Transverse colon (tissue), 4 donors: Measurements from ENCODE around the gene PREX1.

ENCODE experiments used
- POLR2A ChIP-seq: fragments of 450-650 bp; IDR thresholded peaks from one replicate; pipeline ENCODE4 v1.6.1; 2016; ENCODE audit warnings: antibody characterized with exemption, mild to moderate bottlenecking, moderate library complexity
- POLR2AphosphoS5 ChIP-seq, 3 donors: sonication (generic); formaldehyde crosslinking; IDR thresholded peaks; one replicate each; pipeline ENCODE4 v1.6.1; 2016; ENCODE audit warnings: antibody characterized with exemption in 3 of 3
- TF ChIP-seq, protein P1 (sequence below), 5 experiments: fragments of 200-600 bp in 3 of 5; fragments of 450-650 bp in 2 of 5; sonication (generic) in 3 of 5; IDR thresholded peaks; 1 replicate in 2 of 5; 2 replicates in 3 of 5; pipeline ENCODE4 v1.5.1; 2016 to 2017; ENCODE audit warnings: antibody characterized with exemption in 5 of 5, inconsistent platforms in 3 of 5, mild to moderate bottlenecking in 2 of 5, moderate library complexity in 1 of 5

DNA sequence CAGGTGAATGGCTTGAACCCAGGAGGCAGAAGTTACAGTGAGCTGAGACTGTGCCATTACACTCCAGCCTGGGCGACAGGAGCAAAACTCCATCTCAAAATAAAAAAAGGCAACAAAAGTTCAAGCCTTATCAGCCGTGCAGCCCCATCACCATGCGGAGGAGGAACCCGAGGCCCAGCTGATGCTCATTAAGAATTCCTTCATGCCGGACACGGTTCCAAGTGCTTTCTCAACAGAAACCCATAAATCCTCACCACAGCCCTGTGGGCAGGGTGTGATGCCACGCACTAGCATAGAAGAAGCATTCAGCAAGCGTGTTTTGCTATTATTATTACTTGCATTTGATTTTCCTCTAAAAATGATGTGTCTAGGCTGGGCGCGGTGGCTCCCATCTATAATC, 56.3 kb downstream of the PREX1 start:
- TF ChIP-seq, protein P1, sequence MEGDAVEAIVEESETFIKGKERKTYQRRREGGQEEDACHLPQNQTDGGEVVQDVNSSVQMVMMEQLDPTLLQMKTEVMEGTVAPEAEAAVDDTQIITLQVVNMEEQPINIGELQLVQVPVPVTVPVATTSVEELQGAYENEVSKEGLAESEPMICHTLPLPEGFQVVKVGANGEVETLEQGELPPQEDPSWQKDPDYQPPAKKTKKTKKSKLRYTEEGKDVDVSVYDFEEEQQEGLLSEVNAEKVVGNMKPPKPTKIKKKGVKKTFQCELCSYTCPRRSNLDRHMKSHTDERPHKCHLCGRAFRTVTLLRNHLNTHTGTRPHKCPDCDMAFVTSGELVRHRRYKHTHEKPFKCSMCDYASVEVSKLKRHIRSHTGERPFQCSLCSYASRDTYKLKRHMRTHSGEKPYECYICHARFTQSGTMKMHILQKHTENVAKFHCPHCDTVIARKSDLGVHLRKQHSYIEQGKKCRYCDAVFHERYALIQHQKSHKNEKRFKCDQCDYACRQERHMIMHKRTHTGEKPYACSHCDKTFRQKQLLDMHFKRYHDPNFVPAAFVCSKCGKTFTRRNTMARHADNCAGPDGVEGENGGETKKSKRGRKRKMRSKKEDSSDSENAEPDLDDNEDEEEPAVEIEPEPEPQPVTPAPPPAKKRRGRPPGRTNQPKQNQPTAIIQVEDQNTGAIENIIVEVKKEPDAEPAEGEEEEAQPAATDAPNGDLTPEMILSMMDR (IDR thresholded peaks at IDR 0.05), result no peak
- TF ChIP-seq POLR2AphosphoS5 (IDR thresholded peaks at IDR 0.05) (no peak), POLR2A (no peak)
